ENCODE data around the gene SLC39A7. TPM values are rescaled to one million over a fixed set of nuclear protein-coding genes. Genes with fewer than 3 reads are reported as not detected.

The SLC39A7 gene
- total and polyA plus RNA-seq, 2 donors (not counting 3 experiments of a cell fraction or from before 2014, with no cell fraction given): 99.8 to 129 TPM

GRCh38 chr6:33160728-33161344, 39.8 kb upstream of the SLC39A7 start:
- H3K4me1 ChIP-seq (ENCODE audit: control insufficient read depth, extremely low read depth, insufficient read depth, low read length): no peaks in the 10 kb centered on the region
- no TSS peak for BruUV-seq (replicated peaks)
- no peaks in the 10 kb centered on the region for H3K79me2 ChIP-seq (ENCODE audit: control insufficient read depth, insufficient read depth, low read length)
- ChIA-PET CTCF (interaction anchor here (0.7 to 6.6 kb wide), 14 partner anchors 10 to 87 kb away, joined by 3 to 99 read pairs (median 4); no protein-coding TSS in a partner anchor), POLR2A (interaction anchor here (0.6 kb wide), 1 partner anchor 285 kb away, joined by 6 read pairs; no protein-coding TSS in a partner anchor)
- H3K9me3 ChIP-seq (replicated peaks; ENCODE audit: control insufficient read depth, insufficient read depth, low read length): no peaks in the 10 kb centered on the region
- no peak overlapping the region for H3K27ac ChIP-seq (ENCODE audit: insufficient read depth, low read depth, low read length)
- no peak for FAIRE-seq
- no peak overlapping the region for H3K9ac ChIP-seq (replicated peaks; ENCODE audit: extremely low read depth, insufficient read depth, low read length)
- no peak overlapping the region for H3K4me2 ChIP-seq (ENCODE audit: insufficient read depth, low read length)
- H3K9me1 ChIP-seq (replicated peaks; ENCODE audit: control insufficient read depth, extremely low read depth, insufficient read depth, low read length): no peaks in the 10 kb centered on the region
- H4K20me1 ChIP-seq (replicated peaks; ENCODE audit: control insufficient read depth, extremely low read depth, insufficient read depth, low read length): no peaks in the 10 kb centered on the region
- dilution Hi-C loops (cut with MboI; ENCODE audit: extremely low pct_ligation_motif_present, low sequenced_read_pairs) (no loop called here), intact Hi-C loops (cut with micrococcal nuclease) (loop anchor here (1.0 kb wide), 2 partner anchors 36 to 87 kb away; no protein-coding TSS in a partner anchor)
- no peaks in the 10 kb centered on the region for H3K27me3 ChIP-seq (ENCODE audit: control insufficient read depth in 2 of 2, insufficient read depth in 2 of 2, low read length in 2 of 2)
- no peak for TF ChIP-seq MAX (IDR thresholded peaks at IDR 0.05; ENCODE audit: insufficient read depth, insufficient read length)
- TF ChIP-seq GATA2 (IDR thresholded peaks at IDR 0.05; ENCODE audit: insufficient read depth, insufficient read length, low read depth, low read length): no peak
- no peak for TF ChIP-seq POLR2A (IDR thresholded peaks at IDR 0.05; ENCODE audit: low read depth, low read length)
- TF ChIP-seq CTCF (IDR thresholded peaks at IDR 0.05; ENCODE audit: extremely low read depth in 1 of 2, insufficient read depth in 1 of 2, low read depth in 1 of 2, low read length in 2 of 2): no peak
- TF ChIP-seq MYC (IDR thresholded peaks at IDR 0.05; ENCODE audit: low read depth, low read length): no peak
- no peak for TF ChIP-seq JUN (IDR thresholded peaks at IDR 0.05; ENCODE audit: borderline replicate concordance, insufficient read depth, insufficient read length, low read depth)
- TF ChIP-seq EZH2 (IDR thresholded peaks at IDR 0.05; ENCODE audit: borderline replicate concordance, low read depth, low read length, severe bottlenecking): no peak
- no peak for TF ChIP-seq POLR2AphosphoS5 (IDR thresholded peaks at IDR 0.05; ENCODE audit: insufficient read depth, low read depth, low read length)
- TF ChIP-seq FOS (IDR thresholded peaks at IDR 0.05; ENCODE audit: borderline replicate concordance, insufficient read depth, low read length): no peak
- H3K4me3 ChIP-seq (replicated peaks in 1 of 3; ENCODE audit: insufficient read depth in 1 of 3, low read depth in 1 of 3, low read length in 3 of 3): no peak overlapping the region
- peak; percentile 5 for DNase-seq (ENCODE audit: low read depth, low spot score)
- no peaks in the 10 kb centered on the region for H3K36me3 ChIP-seq (ENCODE audit: control insufficient read depth in 2 of 2, extremely low read depth in 1 of 2, insufficient read depth in 2 of 2, low read length in 2 of 2)
- peak overlapping the region; percentile 60 for H2AFZ ChIP-seq (ENCODE audit: low read depth, low read length)

Measured in endothelial cell of umbilical vein (primary cell).